ENCODE data around the gene NRF1. TPM values are rescaled to one million over a fixed set of nuclear protein-coding genes. Genes with fewer than 3 reads are reported as not detected.

Gene NRF1
- total RNA-seq, 3 donors from 2014 or later = 13.3 to 21.8 (median 17.4) TPM

- DNase-seq (peak in 2 of 3 donors; percentile 26 to 32), ATAC-seq (no peak)
- H3K9me3 ChIP-seq = no peaks in the 10 kb centered on the region
- peaks cover 21% of the 10 kb centered on the region for H3K4me1 ChIP-seq (ENCODE audit: low read depth)
- intact Hi-C loops (cut with DNase I, micrococcal nuclease) = no loop called here
- no peaks in the 10 kb centered on the region for H3K36me3 ChIP-seq (ENCODE audit: low read depth)
- peak overlapping the region; percentile 63 for H3K4me3 ChIP-seq
- TF ChIP-seq CTCF (IDR thresholded peaks at IDR 0.05) = no peak
Observed at GRCh38 chr7:129610709-129611245, 743 bp upstream of the NRF1 start.

GRCh38 chr7:129612112-129613015 is 844 bp downstream of the NRF1 start:
- Histone ChIP-seq H3K36me3 (ENCODE audit: low read depth) (no peaks in the 10 kb centered on the region), H3K4me1 (ENCODE audit: low read depth) (peaks cover 28% of the 10 kb centered on the region), H3K4me3 (peak overlapping the region; percentile 63), H3K9me3 (no peaks in the 10 kb centered on the region)
- intact Hi-C loops (cut with DNase I, micrococcal nuclease) = no loop called here
- DNase-seq = peak; percentile 59 to 77 (median 67)
- TF ChIP-seq CTCF (IDR thresholded peaks at IDR 0.05) = no peak
- ATAC-seq = peak; percentile 51

- no peak for TF ChIP-seq CTCF (IDR thresholded peaks at IDR 0.05)
- DNase-seq (no peak), ATAC-seq (no peak)
- no peaks in the 10 kb centered on the region for H3K36me3 ChIP-seq (ENCODE audit: low read depth)
- H3K4me1 ChIP-seq (ENCODE audit: low read depth) = peaks cover 28% of the 10 kb centered on the region
- H3K4me3 ChIP-seq = no peak overlapping the region
- H3K9me3 ChIP-seq = no peaks in the 10 kb centered on the region
- intact Hi-C loops (cut with DNase I, micrococcal nuclease) = no loop called here
Observed at GRCh38 chr7:129613016-129613337, 1.5 kb downstream of the NRF1 start.

- Histone ChIP-seq H3K9me3 (no peaks in the 10 kb centered on the region), H3K36me3 (ENCODE audit: low read depth) (no peaks in the 10 kb centered on the region), H3K4me1 (ENCODE audit: low read depth) (peaks cover 26% of the 10 kb centered on the region), H3K4me3 (no peak overlapping the region)
- DNase-seq = no peak
- no peak for ATAC-seq
- no peak for TF ChIP-seq CTCF (IDR thresholded peaks at IDR 0.05)
- intact Hi-C loops (cut with DNase I, micrococcal nuclease) = no loop called here
Observed at GRCh38 chr7:129615018-129615417, 3.5 kb downstream of the NRF1 start.

GRCh38 chr7:129616530-129616929 is 5.0 kb downstream of the NRF1 start:
- DNase-seq (no peak), ATAC-seq (no peak)
- intact Hi-C loops (cut with DNase I, micrococcal nuclease) = no loop called here
- TF ChIP-seq CTCF (IDR thresholded peaks at IDR 0.05) = no peak
- H3K36me3 ChIP-seq (ENCODE audit: low read depth) = no peaks in the 10 kb centered on the region
- no peak overlapping the region for H3K4me3 ChIP-seq
- no peaks in the 10 kb centered on the region for H3K9me3 ChIP-seq
- peaks cover 17% of the 10 kb centered on the region for H3K4me1 ChIP-seq (ENCODE audit: low read depth)

Data from mucosa of descending colon (tissue), 3 donors.